ENCODE measurements around the gene LSP1.

LSP1 gene

GRCh38 chr11:1927026-1927847 is 74.4 kb downstream of the LSP1 start:
- DNase-seq (ENCODE audit: low read depth, low spot score), result peak; percentile 46

- no peak for DNase-seq (ENCODE audit: low read depth, low spot score)
These were observed 75.1 kb downstream of the LSP1 start for GRCh38 chr11:1927848-1928469.

GRCh38 chr11:1928470-1928890 is 75.6 kb downstream of the LSP1 start:
- peak; percentile 53 for DNase-seq (ENCODE audit: low read depth, low spot score)

- no peak for DNase-seq (ENCODE audit: low read depth, low spot score)
These were observed 76.1 kb downstream of the LSP1 start for GRCh38 chr11:1928891-1929541.

GRCh38 chr11:1929621-1930461 is 77.0 kb downstream of the LSP1 start:
- no peak for DNase-seq (ENCODE audit: low read depth, low spot score)

- no peak for DNase-seq (ENCODE audit: low read depth, low spot score)
These were observed 77.6 kb downstream of the LSP1 start for GRCh38 chr11:1930462-1930830.

GRCh38 chr11:1931341-1932104 is 78.6 kb downstream of the LSP1 start:
- DNase-seq (ENCODE audit: low read depth, low spot score), result no peak

- no peak for DNase-seq (ENCODE audit: low read depth, low spot score)
These were observed 79.2 kb downstream of the LSP1 start for GRCh38 chr11:1932105-1932480.

- no peak for DNase-seq (ENCODE audit: low read depth, low spot score)
These were observed 79.8 kb downstream of the LSP1 start for GRCh38 chr11:1932681-1933080.

GRCh38 chr11:1933416-1934334 is 80.8 kb downstream of the LSP1 start:
- no peak for DNase-seq (ENCODE audit: low read depth, low spot score)

- DNase-seq (ENCODE audit: low read depth, low spot score), result no peak
These were observed 81.7 kb downstream of the LSP1 start for GRCh38 chr11:1934335-1935155.

- DNase-seq (ENCODE audit: low read depth, low spot score), result no peak
These were observed 82.5 kb downstream of the LSP1 start for GRCh38 chr11:1935156-1936071.

GRCh38 chr11:1936072-1936780 is 83.3 kb downstream of the LSP1 start:
- DNase-seq (ENCODE audit: low read depth, low spot score), result no peak

- DNase-seq (ENCODE audit: low read depth, low spot score), result peak; percentile 27
These were observed 84.1 kb downstream of the LSP1 start for GRCh38 chr11:1936781-1937615.

GRCh38 chr11:1937616-1938342 is 84.9 kb downstream of the LSP1 start:
- no peak for DNase-seq (ENCODE audit: low read depth, low spot score)

Measured in ELF-1 (cell line).